ENCODE measurements around the gene MAVS.
A peak's percentile ranks its signal among the peaks of the same experiment; 100 is the strongest.

MAVS gene

DNA sequence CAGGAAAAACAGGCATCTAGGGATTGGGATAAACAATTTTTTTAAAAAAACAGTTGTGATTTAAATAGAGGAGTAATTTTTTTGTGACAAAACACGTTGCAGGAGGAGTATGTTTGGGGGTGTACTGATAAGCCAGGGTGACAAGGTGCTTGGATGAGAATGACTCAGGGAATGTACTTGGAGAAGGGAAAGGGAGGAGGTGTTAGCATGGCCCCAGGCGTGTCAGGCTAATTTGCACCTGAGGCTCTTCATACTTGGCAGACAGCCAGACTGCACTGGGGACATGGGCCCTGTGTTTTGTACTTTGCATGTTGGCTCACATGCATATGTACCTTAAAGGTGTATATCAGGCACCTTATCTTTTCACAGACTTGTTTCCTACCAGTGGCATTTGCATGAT lies 65.3 kb downstream of the MAVS start:
- 94 to 96% methylated on average over 2 of the region's 2 CpGs for WGBS, 2 experiments (ENCODE audit: insufficient coverage in 2 of 2)
- Histone ChIP-seq H3K36me3 (ENCODE audit: control insufficient read depth, insufficient read depth, low read length) (peaks cover 84% of the 10 kb centered on the region), H3K9me3 (ENCODE audit: control insufficient read depth, low read length) (no peaks in the 10 kb centered on the region)

DNA sequence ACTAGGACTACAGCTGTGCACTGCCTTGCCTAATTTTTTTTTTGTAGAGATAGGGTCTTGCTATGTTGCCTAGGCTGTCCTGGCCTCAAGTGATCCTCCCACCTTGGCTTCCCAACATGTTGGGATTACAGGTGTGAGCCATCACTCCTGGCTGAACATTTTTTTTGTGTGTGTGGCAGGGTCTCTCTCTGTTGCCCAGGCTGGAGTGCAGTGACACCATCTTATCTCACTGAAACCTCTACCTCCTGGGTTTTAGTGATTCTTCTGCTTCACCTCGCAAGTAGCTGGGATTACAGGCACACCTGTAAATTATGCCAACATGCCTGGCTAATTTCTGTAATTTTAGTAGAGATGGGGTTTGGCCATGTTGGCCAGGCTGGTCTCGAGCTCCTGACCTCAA lies 67.8 kb downstream of the MAVS start:
- Histone ChIP-seq H3K4me1 (ENCODE audit: control insufficient read depth, insufficient read depth, low read length, poor library complexity, severe bottlenecking) (no peaks in the 10 kb centered on the region), H3K9me3 (ENCODE audit: control insufficient read depth, low read length) (no peaks in the 10 kb centered on the region), H3K36me3 (ENCODE audit: control insufficient read depth, insufficient read depth, low read length) (peaks cover 82% of the 10 kb centered on the region), H3K4me3 (ENCODE audit: extremely low read depth, insufficient read depth, low read length, poor library complexity, severe bottlenecking) (no peak overlapping the region), H3K27ac (ENCODE audit: low read depth, low read length, severe bottlenecking) (no peak overlapping the region)
- WGBS, 2 experiments (ENCODE audit: insufficient coverage in 2 of 2) = 89 to 100% methylated on average over 1 to 2 of the region's 2 CpGs

More for the DNA sequence above, 65.3 kb downstream of the MAVS start:
- Histone ChIP-seq H3K4me1 (ENCODE audit: control insufficient read depth, insufficient read depth, low read length, poor library complexity, severe bottlenecking) (no peaks in the 10 kb centered on the region), H3K4me3 (ENCODE audit: extremely low read depth, insufficient read depth, low read length, poor library complexity, severe bottlenecking) (no peak overlapping the region), H3K27ac (ENCODE audit: low read depth, low read length, severe bottlenecking) (no peak overlapping the region)

DNA sequence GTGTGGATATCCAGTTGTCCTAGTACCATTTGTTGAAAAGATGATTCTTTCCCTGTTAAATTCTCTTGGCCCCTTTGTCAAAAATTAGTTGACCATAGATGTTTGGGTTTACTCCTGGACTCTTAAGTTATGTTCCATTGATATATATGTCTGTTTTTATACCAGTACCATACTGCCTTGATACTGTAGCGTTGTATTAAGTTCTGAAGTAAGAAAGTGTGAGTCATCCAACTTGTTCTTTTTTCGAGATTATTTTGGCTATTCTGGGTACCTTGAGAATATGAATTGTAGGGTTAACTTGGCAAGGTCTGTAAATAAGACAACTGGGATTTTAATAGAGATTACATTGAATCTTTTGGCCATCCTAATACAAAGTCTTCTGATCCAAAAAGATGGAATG lies 69.1 kb downstream of the MAVS start:
- Histone ChIP-seq H3K4me1 (ENCODE audit: control insufficient read depth, insufficient read depth, low read length, poor library complexity, severe bottlenecking) (no peaks in the 10 kb centered on the region), H3K27ac (ENCODE audit: low read depth, low read length, severe bottlenecking) (no peak overlapping the region), H3K4me3 (ENCODE audit: extremely low read depth, insufficient read depth, low read length, poor library complexity, severe bottlenecking) (no peak overlapping the region), H3K9me3 (ENCODE audit: control insufficient read depth, low read length) (no peaks in the 10 kb centered on the region), H3K36me3 (ENCODE audit: control insufficient read depth, insufficient read depth, low read length) (peaks cover 81% of the 10 kb centered on the region)
- WGBS, 2 experiments (ENCODE audit: insufficient coverage in 2 of 2) = 63% methylated on average over 1 of the region's 2 CpGs; no CpG with 5 or more reads in 1 of the 2 experiments

DNA sequence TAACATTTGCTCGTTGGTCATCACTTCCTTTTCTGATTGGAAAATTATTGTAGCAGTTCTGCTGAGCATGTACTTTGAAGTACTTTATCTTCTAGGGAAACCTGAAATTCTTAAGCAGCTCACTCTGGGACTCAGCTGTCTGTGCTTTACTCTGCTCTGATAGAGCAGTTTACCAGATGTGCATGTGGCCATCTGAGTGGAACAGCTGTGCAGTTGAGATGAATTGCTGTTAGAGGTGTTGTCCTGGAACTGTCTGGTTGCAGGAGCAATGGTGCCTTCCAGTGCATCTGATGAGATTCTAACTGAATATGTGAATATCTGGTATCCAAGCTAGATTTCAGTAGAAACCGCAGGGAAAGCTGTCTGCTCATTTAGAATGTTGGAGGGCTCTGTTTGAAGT lies 69.7 kb downstream of the MAVS start:
- Histone ChIP-seq H3K4me1 (ENCODE audit: control insufficient read depth, insufficient read depth, low read length, poor library complexity, severe bottlenecking) (no peaks in the 10 kb centered on the region), H3K36me3 (ENCODE audit: control insufficient read depth, insufficient read depth, low read length) (peaks cover 80% of the 10 kb centered on the region), H3K4me3 (ENCODE audit: extremely low read depth, insufficient read depth, low read length, poor library complexity, severe bottlenecking) (no peak overlapping the region), H3K9me3 (ENCODE audit: control insufficient read depth, low read length) (no peaks in the 10 kb centered on the region), H3K27ac (ENCODE audit: low read depth, low read length, severe bottlenecking) (no peak overlapping the region)
- 94 to 100% methylated on average over 2 of the region's 2 CpGs for WGBS, 2 experiments (ENCODE audit: insufficient coverage in 2 of 2)

DNA sequence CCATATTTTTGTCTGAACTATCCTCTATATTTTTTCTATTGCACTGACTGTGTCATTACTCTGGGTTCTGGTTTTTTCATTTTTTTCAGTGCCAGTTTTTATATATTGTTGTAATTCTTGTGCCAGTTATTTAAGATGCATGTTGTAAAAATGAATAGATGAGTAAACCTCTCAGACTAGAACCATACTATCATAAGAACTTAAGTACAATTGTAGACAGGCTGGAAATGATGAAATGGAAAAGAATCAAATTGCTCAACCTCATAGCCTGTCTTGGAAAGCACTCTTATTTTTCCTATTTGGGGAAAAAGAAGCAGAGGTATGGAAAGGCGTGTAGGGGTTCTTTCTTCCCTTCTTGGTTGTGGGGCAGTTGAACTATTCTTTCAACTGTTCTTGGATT lies 72.7 kb downstream of the MAVS start:
- no CpG with 5 or more reads among the region's 1 CpG for WGBS, 2 experiments (ENCODE audit: insufficient coverage in 2 of 2)
- H3K27ac ChIP-seq (ENCODE audit: low read depth, low read length, severe bottlenecking) = no peak overlapping the region
- H3K36me3 ChIP-seq (ENCODE audit: control insufficient read depth, insufficient read depth, low read length) = peaks cover 82% of the 10 kb centered on the region

DNA sequence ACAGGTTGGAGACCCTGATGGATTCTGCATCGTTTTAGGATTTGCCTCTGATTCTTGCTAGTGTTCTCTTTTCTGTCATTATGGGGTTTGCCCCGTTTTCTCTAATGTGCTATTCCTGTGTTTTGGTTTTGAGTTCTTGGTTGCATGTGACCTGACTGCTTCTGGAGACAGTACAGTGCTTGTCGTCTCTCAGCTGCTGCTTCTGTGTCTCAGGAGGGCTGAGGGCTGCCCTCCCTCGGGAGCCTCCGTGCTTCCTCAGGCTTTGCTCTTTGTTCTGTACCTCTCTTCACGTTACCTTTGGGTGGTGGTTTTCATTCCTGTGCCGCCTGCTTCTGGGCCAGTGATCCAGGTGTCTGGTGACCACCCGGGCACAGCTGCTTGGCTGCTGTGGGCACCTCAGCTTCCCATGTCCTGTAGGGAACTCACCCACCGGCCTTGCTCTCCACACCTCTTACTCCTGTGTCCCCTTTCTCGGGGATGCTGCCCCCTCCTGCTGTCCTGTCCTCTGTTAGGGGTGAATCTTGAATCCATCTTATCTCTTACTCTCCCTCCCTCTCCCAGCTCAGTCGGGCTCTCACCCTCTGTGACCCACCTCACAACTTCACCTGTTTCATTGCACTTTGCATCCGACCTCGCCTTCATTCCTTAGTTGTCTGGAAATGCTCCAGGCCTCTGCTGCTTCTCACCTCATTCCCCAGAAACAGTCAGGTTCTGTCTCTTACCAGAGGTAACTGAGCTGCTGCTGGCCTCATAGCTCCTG lies 75.8 kb downstream of the MAVS start:
- Histone ChIP-seq H3K27ac (ENCODE audit: low read depth, low read length, severe bottlenecking) (no peak overlapping the region), H3K4me1 (ENCODE audit: control insufficient read depth, insufficient read depth, low read length, poor library complexity, severe bottlenecking) (peaks cover 34% of the 10 kb centered on the region), H3K36me3 (ENCODE audit: control insufficient read depth, insufficient read depth, low read length) (peaks cover 84% of the 10 kb centered on the region), H3K9me3 (ENCODE audit: control insufficient read depth, low read length) (no peaks in the 10 kb centered on the region), H3K4me3 (ENCODE audit: extremely low read depth, insufficient read depth, low read length, poor library complexity, severe bottlenecking) (no peak overlapping the region)
- WGBS, 2 experiments (ENCODE audit: insufficient coverage in 2 of 2) = 93% methylated on average over 10 to 13 of the region's 13 CpGs

More for the DNA sequence above, 72.7 kb downstream of the MAVS start:
- H3K4me1 ChIP-seq (ENCODE audit: control insufficient read depth, insufficient read depth, low read length, poor library complexity, severe bottlenecking) = peaks cover 15% of the 10 kb centered on the region
- H3K4me3 ChIP-seq (ENCODE audit: extremely low read depth, insufficient read depth, low read length, poor library complexity, severe bottlenecking) = no peak overlapping the region
- no peaks in the 10 kb centered on the region for H3K9me3 ChIP-seq (ENCODE audit: control insufficient read depth, low read length)

DNA sequence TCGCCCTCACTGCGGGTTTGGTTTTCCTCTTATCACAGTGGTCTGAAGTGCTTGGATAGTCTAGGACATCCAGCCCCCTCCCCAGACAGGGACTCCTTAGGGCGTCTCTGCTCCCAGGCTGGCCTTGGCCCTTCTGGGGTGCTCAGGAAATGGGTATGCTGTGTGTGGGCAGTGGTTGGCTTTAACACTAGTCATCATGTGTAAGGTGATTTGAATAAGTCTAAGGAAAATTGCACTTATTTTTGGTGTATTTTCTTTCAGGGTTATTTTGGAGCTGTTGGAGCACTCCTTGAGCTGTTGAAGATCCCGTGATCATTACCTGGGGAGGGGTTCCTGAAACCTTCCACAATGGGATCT lies 76.3 kb downstream of the MAVS start:
- H3K4me3 ChIP-seq (ENCODE audit: extremely low read depth, insufficient read depth, low read length, poor library complexity, severe bottlenecking) = no peak overlapping the region
- no peaks in the 10 kb centered on the region for H3K9me3 ChIP-seq (ENCODE audit: control insufficient read depth, low read length)
- no peak overlapping the region for H3K27ac ChIP-seq (ENCODE audit: low read depth, low read length, severe bottlenecking)
- peaks cover 86% of the 10 kb centered on the region for H3K36me3 ChIP-seq (ENCODE audit: control insufficient read depth, insufficient read depth, low read length)
- H3K4me1 ChIP-seq (ENCODE audit: control insufficient read depth, insufficient read depth, low read length, poor library complexity, severe bottlenecking) = peaks cover 37% of the 10 kb centered on the region
- WGBS, 2 experiments (ENCODE audit: insufficient coverage in 2 of 2) = 95 to 100% methylated on average over 2 to 3 of the region's 4 CpGs

DNA sequence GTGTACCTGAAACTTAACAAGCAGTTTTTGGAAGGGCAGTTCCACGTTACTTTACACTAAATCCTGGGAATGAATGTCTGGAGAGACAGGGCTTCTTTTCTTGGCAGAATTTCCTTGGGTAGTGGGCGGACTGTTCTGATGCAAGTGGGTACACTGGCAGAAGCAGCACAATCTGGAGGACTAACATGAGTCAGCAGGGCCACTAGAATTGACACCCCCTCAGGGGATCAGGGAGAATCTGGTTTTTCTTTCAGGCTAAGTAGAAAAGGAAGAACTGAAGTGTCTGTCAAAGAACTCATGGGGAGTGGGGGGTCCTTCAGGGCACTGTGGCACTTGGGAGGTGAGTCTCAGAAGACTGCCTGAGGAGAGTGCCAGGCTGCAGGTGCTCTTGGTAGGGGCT lies 77.2 kb downstream of the MAVS start:
- H3K4me3 ChIP-seq (ENCODE audit: extremely low read depth, insufficient read depth, low read length, poor library complexity, severe bottlenecking) = no peak overlapping the region
- H3K9me3 ChIP-seq (ENCODE audit: control insufficient read depth, low read length) = no peaks in the 10 kb centered on the region
- H3K27ac ChIP-seq (ENCODE audit: low read depth, low read length, severe bottlenecking) = no peak overlapping the region
- 100% methylated on average over 1 to 2 of the region's 2 CpGs for WGBS, 2 experiments (ENCODE audit: insufficient coverage in 2 of 2)
- peaks cover 80% of the 10 kb centered on the region for H3K36me3 ChIP-seq (ENCODE audit: control insufficient read depth, insufficient read depth, low read length)
- H3K4me1 ChIP-seq (ENCODE audit: control insufficient read depth, insufficient read depth, low read length, poor library complexity, severe bottlenecking) = peaks cover 40% of the 10 kb centered on the region

DNA sequence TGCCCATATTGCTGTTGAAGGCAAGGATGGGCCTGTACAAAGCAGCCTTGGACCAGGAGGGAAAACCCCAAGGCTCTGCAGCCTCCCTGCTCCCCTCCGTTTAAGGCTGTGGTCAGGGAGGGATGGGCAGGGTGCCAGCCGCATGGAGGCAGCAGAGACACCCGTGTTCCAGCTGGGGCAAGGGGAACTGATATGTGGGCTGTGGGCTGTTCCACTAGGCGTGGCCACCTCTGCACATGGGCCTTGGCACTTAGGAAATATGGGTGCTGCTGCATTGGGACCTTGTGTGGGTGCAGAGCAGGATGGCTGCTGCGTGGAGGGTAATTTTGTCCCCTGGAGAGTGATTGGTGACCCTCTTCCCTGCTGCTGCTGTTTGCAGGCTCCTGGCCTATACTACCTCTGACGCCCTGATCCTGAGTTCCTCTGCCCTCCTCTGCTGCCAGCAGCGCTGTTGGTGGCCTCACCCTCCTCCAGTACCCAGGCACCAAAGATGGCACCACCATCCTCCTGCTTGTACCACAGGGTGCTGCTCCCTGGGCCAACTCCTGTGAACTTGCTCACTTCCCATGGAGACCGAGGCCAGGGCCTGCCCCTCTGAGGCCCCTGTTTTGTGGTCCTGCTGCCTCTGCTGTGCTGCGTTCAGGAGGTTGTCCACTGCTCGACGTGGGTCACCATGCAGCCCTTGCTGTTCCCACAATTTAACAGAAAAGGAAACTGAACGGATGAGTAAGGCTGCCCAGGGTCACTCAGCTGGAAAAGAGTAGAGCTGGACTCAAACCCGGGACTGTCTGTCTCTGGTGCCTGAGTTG lies 77.9 kb downstream of the MAVS start:
- Histone ChIP-seq H3K27ac (ENCODE audit: low read depth, low read length, severe bottlenecking) (peak overlapping the region; percentile 29), H3K36me3 (ENCODE audit: control insufficient read depth, insufficient read depth, low read length) (peaks cover 73% of the 10 kb centered on the region)
- WGBS, 2 experiments (ENCODE audit: insufficient coverage in 2 of 2) = 88 to 89% methylated on average over 12 to 13 of the region's 13 CpGs

DNA sequence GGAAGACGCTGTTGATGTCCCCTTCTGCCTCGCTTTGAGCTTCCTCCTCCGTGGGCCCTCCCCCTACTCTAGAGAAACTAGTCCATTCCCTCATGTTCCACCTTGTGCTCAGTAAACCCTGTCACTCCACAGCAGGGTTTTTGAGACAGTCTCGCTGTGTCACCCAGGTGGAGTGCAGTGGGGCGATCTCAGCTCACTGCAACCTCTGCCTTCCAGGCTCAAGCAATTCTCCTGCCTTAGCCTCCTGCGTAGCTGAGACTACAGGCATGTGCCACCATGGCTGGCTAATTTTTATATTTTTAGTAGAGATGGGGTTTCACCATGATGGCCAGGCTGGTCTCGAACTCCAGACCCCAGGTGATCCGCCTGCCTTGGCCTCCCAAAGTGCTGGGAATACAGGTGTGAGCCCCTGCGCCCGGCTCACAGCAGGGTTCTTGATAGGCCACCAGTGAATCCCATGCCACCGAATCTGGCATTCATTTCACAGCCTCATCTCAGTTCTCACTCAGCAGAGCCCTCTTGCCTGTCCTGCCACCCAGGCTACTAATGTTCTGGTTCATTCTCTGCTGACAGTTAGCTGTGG lies 78.6 kb downstream of the MAVS start:
- H3K4me3 ChIP-seq (ENCODE audit: extremely low read depth, insufficient read depth, low read length, poor library complexity, severe bottlenecking) = no peak overlapping the region
- 93 to 95% methylated on average over 9 to 11 of the region's 11 CpGs for WGBS, 2 experiments (ENCODE audit: insufficient coverage in 2 of 2)
- H3K9me3 ChIP-seq (ENCODE audit: control insufficient read depth, low read length) = no peaks in the 10 kb centered on the region
- H3K4me1 ChIP-seq (ENCODE audit: control insufficient read depth, insufficient read depth, low read length, poor library complexity, severe bottlenecking) = peaks cover 40% of the 10 kb centered on the region
- H3K36me3 ChIP-seq (ENCODE audit: control insufficient read depth, insufficient read depth, low read length) = peaks cover 66% of the 10 kb centered on the region
- peak overlapping the region; percentile 29 for H3K27ac ChIP-seq (ENCODE audit: low read depth, low read length, severe bottlenecking)

More for the DNA sequence above, 77.9 kb downstream of the MAVS start:
- Histone ChIP-seq H3K4me1 (ENCODE audit: control insufficient read depth, insufficient read depth, low read length, poor library complexity, severe bottlenecking) (peaks cover 40% of the 10 kb centered on the region), H3K4me3 (ENCODE audit: extremely low read depth, insufficient read depth, low read length, poor library complexity, severe bottlenecking) (no peak overlapping the region), H3K9me3 (ENCODE audit: control insufficient read depth, low read length) (no peaks in the 10 kb centered on the region)
